Subcutaneous abdominal adipose tissue (tissue), 5 donors: ENCODE data around the gene PRDM16.

Experiments
- H3K27ac ChIP-seq: one replicate; pipeline ENCODE4 v1.7.0; 2013; ENCODE audit warnings: low read depth, mild to moderate bottlenecking, inconsistent platforms, low read length, moderate library complexity
- H3K27me3 ChIP-seq, 5 donors: one replicate each; pipeline ENCODE4 v1.7.0; 2013; ENCODE audit warnings: low read length in 5 of 5, inconsistent platforms in 1 of 5; ENCODE audit not compliant: control insufficient read depth in 5 of 5, insufficient read depth in 4 of 5
- H3K36me3 ChIP-seq, 5 donors: one replicate each; pipeline ENCODE4 v1.7.0; 2013; ENCODE audit warnings: low read length in 5 of 5; ENCODE audit not compliant: control insufficient read depth in 5 of 5, insufficient read depth in 5 of 5
- H3K4me1 ChIP-seq, 5 donors: one replicate each; pipeline ENCODE4 v1.7.0; 2013; ENCODE audit warnings: low read length in 5 of 5, mild to moderate bottlenecking in 3 of 5, moderate library complexity in 1 of 5; ENCODE audit not compliant: control insufficient read depth in 5 of 5, insufficient read depth in 5 of 5
- H3K4me3 ChIP-seq, 5 donors: one replicate each; pipeline ENCODE4 v1.7.0; 2013; ENCODE audit warnings: low read length in 5 of 5, low read depth in 1 of 5
- H3K9ac ChIP-seq, 5 donors: one replicate each; pipeline ENCODE4 v1.7.0; 2013; ENCODE audit warnings: low read length in 5 of 5, mild to moderate bottlenecking in 4 of 5, moderate library complexity in 3 of 5
- H3K9me3 ChIP-seq, 5 donors: one replicate each; pipeline ENCODE4 v1.7.0; 2013; ENCODE audit warnings: low read length in 5 of 5; ENCODE audit not compliant: control insufficient read depth in 5 of 5
- donor health status: healthy.
- donor health status: healthy.
- donor health status: healthy.
- donor health status: healthy.
- donor health status: healthy.

The PRDM16 gene

DNA sequence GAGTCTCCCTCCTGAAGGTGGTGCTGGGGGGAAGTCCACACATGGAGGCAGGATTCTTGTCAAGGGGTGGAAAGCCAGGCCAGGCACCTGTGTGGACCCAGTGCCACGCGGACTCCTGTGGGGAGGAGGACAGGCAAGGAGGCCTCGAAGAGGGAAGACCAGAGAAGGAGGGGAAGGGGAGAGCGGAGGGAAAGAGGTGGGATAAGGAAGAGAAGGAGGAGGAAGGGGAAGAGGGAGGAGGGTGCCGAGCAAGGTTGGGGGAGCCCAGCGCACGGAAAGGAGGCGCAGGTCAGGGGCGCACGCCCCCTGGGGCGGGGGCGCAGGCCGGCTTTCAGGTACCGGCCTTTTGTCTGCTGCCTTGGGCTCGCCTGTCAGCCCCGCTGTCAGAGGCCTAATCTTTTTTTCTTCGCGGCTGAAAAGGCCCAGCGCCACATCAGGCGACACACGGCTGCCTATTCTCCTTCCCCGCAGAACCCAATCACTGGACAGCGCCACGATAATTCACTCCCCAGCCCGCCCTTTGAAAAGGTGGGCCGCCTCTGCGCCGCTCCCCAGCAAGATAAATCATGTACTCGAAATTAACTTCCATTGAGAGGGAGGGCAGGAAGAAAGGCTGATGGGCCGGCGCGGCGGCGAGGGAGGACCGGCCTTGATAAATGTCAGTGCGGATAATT lies 42.5 kb downstream of the PRDM16 start:
- Histone ChIP-seq H3K9ac (no peak overlapping the region), H3K36me3 (no peaks in the 10 kb centered on the region), H3K27ac (no peak overlapping the region), H3K4me3 (no peak overlapping the region), H3K9me3 (peaks cover 0 to 14% (median 10%) of the 10 kb centered on the region in 5 donors), H3K4me1 (no peaks in the 10 kb centered on the region), H3K27me3 (peaks cover 8 to 21% (median 18%) of the 10 kb centered on the region in 5 donors)

DNA sequence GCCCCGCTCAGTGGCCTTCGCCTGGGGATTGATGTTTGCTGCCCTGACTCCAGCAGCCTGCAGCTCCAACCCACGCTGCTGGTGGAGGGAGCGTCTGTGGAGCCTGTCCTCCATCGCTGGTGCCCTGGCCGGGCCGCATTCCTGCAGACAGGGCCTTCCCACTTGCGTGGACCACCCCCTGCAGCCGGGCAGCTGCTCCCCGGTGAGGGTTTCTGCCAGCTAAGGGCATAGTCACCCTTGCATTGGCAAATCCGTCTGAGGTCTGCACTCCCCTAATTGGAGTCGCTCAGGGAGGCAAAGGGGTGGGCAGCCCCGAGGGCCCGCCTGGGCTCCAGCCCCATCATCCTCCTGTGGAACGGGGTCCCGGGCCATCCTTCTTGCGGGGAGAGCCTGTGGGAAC lies 43.5 kb downstream of the PRDM16 start:
- Histone ChIP-seq H3K9me3 (peaks cover 0 to 13% (median 9%) of the 10 kb centered on the region in 5 donors), H3K4me1 (no peaks in the 10 kb centered on the region), H3K36me3 (no peaks in the 10 kb centered on the region), H3K27me3 (peaks cover 8 to 19% (median 15%) of the 10 kb centered on the region in 5 donors), H3K4me3 (no peak overlapping the region), H3K27ac (no peak overlapping the region), H3K9ac (no peak overlapping the region)

DNA sequence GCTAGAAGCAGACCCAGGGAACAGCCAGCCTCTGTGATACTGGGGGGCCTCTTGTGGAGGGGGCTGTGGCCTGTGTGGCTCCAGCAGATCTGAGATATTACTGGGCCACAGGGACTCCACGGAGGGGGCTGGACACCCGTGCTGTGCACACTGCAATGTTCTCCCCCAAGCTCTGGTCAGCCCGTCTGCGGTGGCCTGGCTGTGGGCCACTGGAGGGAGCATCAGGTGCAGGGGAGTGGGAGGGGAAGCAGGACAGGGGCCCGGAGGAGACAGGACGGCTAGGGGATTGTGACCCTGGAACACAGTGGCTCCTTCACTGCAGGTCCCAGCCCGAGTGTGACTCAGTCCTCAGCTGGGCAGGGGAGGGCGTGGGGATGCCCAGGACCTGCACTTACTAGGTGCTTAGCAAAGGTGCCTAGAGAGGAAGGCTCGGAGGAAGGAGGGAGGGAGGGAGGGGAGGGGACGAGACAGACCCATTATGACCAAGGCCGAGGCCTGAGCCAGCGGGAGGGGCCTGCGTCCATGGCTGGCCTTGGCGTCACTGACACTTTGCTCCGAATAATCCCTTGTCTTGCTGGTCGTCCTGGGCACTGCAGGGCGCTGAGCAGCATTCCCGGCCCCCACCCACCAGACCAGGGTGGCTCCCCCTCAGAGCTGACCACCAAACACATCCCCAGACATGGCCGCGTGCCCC lies 44.2 kb downstream of the PRDM16 start:
- H3K27me3 ChIP-seq, result peaks cover 8 to 26% (median 15%) of the 10 kb centered on the region in 5 donors
- no peaks in the 10 kb centered on the region for H3K4me1 ChIP-seq
- no peak overlapping the region for H3K4me3 ChIP-seq
- peaks cover 0 to 7% (median 4%) of the 10 kb centered on the region in 5 donors for H3K9me3 ChIP-seq
- H3K27ac ChIP-seq, result no peak overlapping the region
- H3K36me3 ChIP-seq, result no peaks in the 10 kb centered on the region
- H3K9ac ChIP-seq, result no peak overlapping the region

DNA sequence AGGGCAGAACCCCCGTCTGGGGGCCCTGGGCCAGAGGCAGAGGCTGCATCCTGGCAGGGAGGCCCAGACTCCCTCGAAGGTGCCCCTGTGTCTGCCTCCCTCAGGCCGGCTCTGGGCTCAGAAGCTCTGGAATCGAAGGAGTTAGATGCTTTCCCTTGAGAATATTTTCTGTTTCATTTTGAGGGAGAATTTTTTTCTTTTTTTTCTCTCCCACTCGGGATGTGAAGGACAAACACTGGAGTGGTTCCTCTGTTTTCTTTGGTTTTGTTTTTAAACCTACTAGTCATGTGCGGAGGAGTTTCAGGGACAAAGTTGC lies 44.7 kb downstream of the PRDM16 start:
- Histone ChIP-seq H3K4me1 (no peaks in the 10 kb centered on the region), H3K9ac (no peak overlapping the region), H3K9me3 (peaks cover 0 to 3% (median 0%) of the 10 kb centered on the region in 5 donors), H3K4me3 (no peak overlapping the region), H3K27ac (no peak overlapping the region), H3K36me3 (no peaks in the 10 kb centered on the region), H3K27me3 (peaks cover 8 to 26% (median 16%) of the 10 kb centered on the region in 5 donors)

DNA sequence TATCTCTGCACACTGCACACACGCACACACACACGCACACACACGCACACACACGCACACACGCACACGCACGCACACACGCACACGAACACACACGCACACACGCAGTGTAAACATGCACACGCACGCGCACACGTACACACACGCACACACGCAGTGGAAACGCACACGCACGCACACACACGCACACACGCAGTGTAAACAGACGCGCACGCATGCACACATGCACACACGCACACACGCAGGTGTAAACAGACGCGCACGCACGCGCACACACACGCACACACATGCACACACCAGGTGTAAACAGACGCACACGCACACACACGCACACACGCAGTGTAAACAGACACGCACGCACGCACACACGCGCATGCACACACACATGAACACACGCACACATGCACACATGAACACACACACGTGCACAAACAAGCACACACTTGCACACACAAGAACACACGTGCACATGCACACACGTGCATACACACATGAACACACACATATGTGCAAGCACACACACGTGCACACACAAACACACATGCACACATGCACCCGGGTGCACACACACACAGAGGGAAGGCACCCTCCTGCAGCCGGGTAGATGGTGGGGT lies 45.2 kb downstream of the PRDM16 start:
- no peak overlapping the region for H3K9ac ChIP-seq
- H3K27ac ChIP-seq, result no peak overlapping the region
- H3K27me3 ChIP-seq, result peaks cover 8 to 25% (median 18%) of the 10 kb centered on the region in 5 donors
- H3K36me3 ChIP-seq, result no peaks in the 10 kb centered on the region
- peaks cover 0 to 3% (median 0%) of the 10 kb centered on the region in 5 donors for H3K9me3 ChIP-seq
- H3K4me3 ChIP-seq, result no peak overlapping the region
- H3K4me1 ChIP-seq, result no peaks in the 10 kb centered on the region

DNA sequence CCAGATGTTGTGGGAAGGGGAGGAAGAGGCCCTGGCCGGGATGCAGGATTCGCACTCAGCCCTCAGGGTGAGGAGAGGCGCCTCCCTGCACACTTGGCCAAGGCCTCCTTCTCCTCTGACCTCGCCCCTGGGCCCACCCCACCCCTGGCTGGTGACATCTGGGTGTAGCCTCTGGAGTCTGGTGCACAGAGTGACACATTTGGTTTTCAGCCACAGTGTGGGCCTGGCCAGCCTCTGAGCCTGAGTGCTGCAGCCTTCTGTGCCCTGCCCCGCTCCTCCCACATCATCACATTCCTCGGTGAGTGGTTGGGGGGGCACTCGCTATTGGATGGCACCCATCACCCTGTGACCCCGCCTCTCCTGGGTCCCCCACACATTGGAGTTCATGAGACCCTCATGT lies 45.8 kb downstream of the PRDM16 start:
- no peaks in the 10 kb centered on the region for H3K4me1 ChIP-seq
- no peak overlapping the region for H3K27ac ChIP-seq
- H3K4me3 ChIP-seq, result no peak overlapping the region
- peaks cover 8 to 19% (median 18%) of the 10 kb centered on the region in 5 donors for H3K27me3 ChIP-seq
- H3K9ac ChIP-seq, result no peak overlapping the region
- H3K9me3 ChIP-seq, result peaks cover 0 to 3% (median 0%) of the 10 kb centered on the region in 5 donors
- no peaks in the 10 kb centered on the region for H3K36me3 ChIP-seq

DNA sequence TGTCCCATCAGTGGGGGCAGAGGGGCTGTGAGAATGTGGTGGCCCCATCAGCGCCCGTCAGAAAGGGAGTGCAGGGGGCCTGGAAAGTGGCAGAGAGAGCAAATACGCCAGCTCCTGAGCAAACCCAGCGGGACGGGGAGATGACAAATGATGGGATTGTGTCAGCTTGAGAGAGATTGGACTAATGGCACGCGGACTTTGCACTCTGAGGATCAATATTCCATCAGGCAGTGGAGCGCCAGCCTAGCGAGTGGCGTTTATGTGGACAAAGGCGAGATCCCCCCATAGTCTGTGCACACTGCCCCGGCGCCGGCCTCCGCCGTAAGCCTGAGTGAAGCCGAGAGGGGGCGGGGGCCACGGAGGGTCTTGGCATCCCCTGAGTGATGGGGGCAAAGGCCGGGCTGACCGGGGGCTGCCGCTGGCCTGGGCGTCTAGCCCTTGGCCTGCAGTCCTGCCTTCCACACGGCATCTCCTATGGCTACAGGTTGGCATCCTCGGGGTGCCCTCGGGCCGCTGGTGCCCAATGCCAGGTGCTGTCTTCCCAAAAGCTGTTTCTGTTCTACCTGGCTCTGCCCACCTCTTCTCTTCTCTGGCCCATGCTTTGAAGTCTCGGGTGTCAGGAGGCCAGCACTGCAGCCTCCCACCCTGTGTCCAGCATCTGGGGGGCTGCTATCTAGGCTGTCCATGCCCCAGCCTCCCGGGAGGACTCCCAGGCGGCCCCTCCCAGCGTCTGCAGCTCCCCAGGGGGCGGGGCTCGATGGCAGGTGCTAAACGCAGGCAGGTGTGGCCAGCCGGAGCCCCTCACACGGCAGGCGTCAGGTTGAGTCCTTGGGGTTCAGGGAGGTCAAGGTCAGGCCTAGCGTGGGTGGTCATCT lies 46.5 kb downstream of the PRDM16 start:
- Histone ChIP-seq H3K36me3 (no peaks in the 10 kb centered on the region), H3K4me1 (no peaks in the 10 kb centered on the region), H3K9me3 (peaks cover 0 to 3% (median 0%) of the 10 kb centered on the region in 5 donors), H3K9ac (no peak overlapping the region), H3K27me3 (peaks cover 7 to 20% (median 18%) of the 10 kb centered on the region in 5 donors), H3K27ac (no peak overlapping the region), H3K4me3 (no peak overlapping the region)

DNA sequence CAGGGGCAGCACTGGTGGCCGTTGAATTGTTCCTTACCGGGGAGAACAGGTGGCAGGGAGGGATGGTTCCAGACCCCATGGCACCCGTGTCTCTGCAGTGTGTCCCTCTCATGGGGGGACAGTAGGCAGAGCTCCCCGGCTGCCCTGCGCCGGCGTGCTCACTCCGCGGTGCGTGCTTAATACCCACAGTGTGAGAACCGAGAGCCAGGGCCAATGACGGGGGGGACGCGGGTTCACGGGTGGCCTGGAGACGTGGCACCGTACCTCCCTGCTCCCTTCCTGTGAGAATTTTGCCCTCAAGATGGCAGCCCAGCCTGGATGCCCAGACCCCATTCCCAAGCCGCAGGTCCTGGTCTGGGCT lies 47.1 kb downstream of the PRDM16 start:
- peaks cover 0 to 3% (median 0%) of the 10 kb centered on the region in 5 donors for H3K9me3 ChIP-seq
- no peaks in the 10 kb centered on the region for H3K4me1 ChIP-seq
- no peak overlapping the region for H3K9ac ChIP-seq
- no peaks in the 10 kb centered on the region for H3K36me3 ChIP-seq
- peaks cover under 1 to 17% (median 13%) of the 10 kb centered on the region in 5 donors for H3K27me3 ChIP-seq
- no peak overlapping the region for H3K27ac ChIP-seq
- no peak overlapping the region for H3K4me3 ChIP-seq

DNA sequence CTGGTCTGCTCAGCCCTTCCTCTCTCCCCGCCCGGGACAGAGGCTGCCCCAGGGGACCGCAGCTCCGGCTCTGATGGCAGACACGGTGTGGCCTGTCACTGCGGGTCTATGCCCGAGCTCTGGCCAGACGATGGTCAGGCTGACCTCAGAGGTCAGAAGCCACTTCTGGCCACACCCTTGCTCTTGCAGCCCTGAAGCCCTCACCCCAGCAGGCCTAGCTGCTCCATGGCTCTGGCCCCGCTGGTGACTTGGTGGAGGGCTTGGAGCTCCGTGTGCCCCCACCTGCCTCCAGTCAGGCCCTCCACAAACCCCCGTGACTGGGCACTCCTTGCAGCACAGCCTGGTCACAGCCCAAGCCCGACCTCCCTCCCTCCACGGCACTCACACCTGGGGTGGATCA lies 47.6 kb downstream of the PRDM16 start:
- Histone ChIP-seq H3K36me3 (no peaks in the 10 kb centered on the region), H3K4me1 (peaks cover 0 to 3% (median 0%) of the 10 kb centered on the region in 5 donors), H3K27ac (no peak overlapping the region)

More for the DNA sequence above, 47.6 kb downstream of the PRDM16 start:
- H3K9me3 ChIP-seq, result peaks cover 0 to 3% (median 0%) of the 10 kb centered on the region in 5 donors
- H3K4me3 ChIP-seq, result no peak overlapping the region
- H3K9ac ChIP-seq, result no peak overlapping the region
- peaks cover 0 to 16% (median 13%) of the 10 kb centered on the region in 5 donors for H3K27me3 ChIP-seq
